ENCODE measurements around the gene EMILIN3. TPM values are rescaled to one million over a fixed set of nuclear protein-coding genes. Genes with fewer than 3 reads are reported as not detected.
A peak's percentile ranks its signal among the peaks of the same experiment; 100 is the strongest.
"Not testable (repeated sequence)": the region's sequence is repeated elsewhere in the genome, so short reads cannot be mapped to it uniquely, and the experiment has no call there.

The EMILIN3 gene
- total RNA-seq, 1 donor from 2014 or later: not detected

GRCh38 chr20:41329435-41330342, 36.9 kb downstream of the EMILIN3 start:
- peak; percentile 96 for DNase-seq (ENCODE audit: low read depth)

- no peak for DNase-seq (ENCODE audit: low read depth)
Observed at GRCh38 chr20:41327178-41327577, 39.4 kb downstream of the EMILIN3 start.

- no peak for DNase-seq (ENCODE audit: low read depth)
Observed at GRCh38 chr20:41320976-41321375, 45.6 kb downstream of the EMILIN3 start.

- no peak for DNase-seq (ENCODE audit: low read depth)
Observed at GRCh38 chr20:41320441-41320840, 46.2 kb downstream of the EMILIN3 start.

- no peak for DNase-seq (ENCODE audit: low read depth)
Observed at GRCh38 chr20:41318271-41318649, 48.4 kb downstream of the EMILIN3 start.

- peak; percentile 97 for DNase-seq (ENCODE audit: low read depth)
Observed at GRCh38 chr20:41317546-41318270, 48.9 kb downstream of the EMILIN3 start, which contains the start of gene ZHX3. Gene ZHX3 (minus strand): TSS chr20:41317731. CDS start chr20:41204916, 112,815 bp downstream.

GRCh38 chr20:41316602-41317545, 49.7 kb downstream of the EMILIN3 start:
- DNase-seq (ENCODE audit: low read depth): peak; percentile 80

- no peak for DNase-seq (ENCODE audit: low read depth)
Observed at GRCh38 chr20:41316051-41316450, 50.6 kb downstream of the EMILIN3 start.

GRCh38 chr20:41314386-41314785, 52.2 kb downstream of the EMILIN3 start:
- DNase-seq (ENCODE audit: low read depth): no peak

GRCh38 chr20:41312009-41312408, 54.6 kb downstream of the EMILIN3 start:
- DNase-seq (ENCODE audit: low read depth): not testable (repeated sequence)

Other genes with a start within 250 kb of the EMILIN3 start
- gene PLCG1, start 229.3 kb downstream of the EMILIN3 start, total RNA-seq: 86.9 and 112 TPM in 2 replicates
- gene ZHX3, start 49.1 kb downstream of the EMILIN3 start, total RNA-seq: 35.8 and 36.4 TPM in 2 replicates
- gene LPIN3, start 26.0 kb downstream of the EMILIN3 start, total RNA-seq: 7.7 and 12.2 TPM in 2 replicates

Data from myocyte (in vitro differentiated cells).